HepG2 (cell line): ENCODE results near the gene CNOT10. TPM values are rescaled to one million over a fixed set of nuclear protein-coding genes. Genes with fewer than 3 reads are reported as not detected.

Experiments used
- AGO1 ChIP-seq: fragments of 200-400 bp; formaldehyde crosslinking; IDR thresholded peaks from 2 replicates; pipeline ENCODE4 v1.6.1; 2017; ENCODE audit warnings: mild to moderate bottlenecking, low read depth, low read length, moderate library complexity; ENCODE audit not compliant: poor library complexity, severe bottlenecking
- BORCS8-MEF2B ChIP-seq: sonication (generic); formaldehyde crosslinking; IDR thresholded peaks from 2 replicates; pipeline ENCODE4 v1.8.0; 2022; ENCODE audit warnings: mild to moderate bottlenecking, missing genetic modification reagents
- FOXJ3 ChIP-seq: sonication (generic); formaldehyde crosslinking; IDR thresholded peaks from 2 replicates; pipeline ENCODE4 v1.4.0; 2020; ENCODE audit warnings: missing genetic modification reagents, mild to moderate bottlenecking, borderline replicate concordance
- FOXK2 ChIP-seq: fragments of 450-650 bp; IDR thresholded peaks from 2 replicates; pipeline ENCODE4 v1.6.1; 2016
- GTF3A ChIP-seq: sonication (generic); formaldehyde crosslinking; conservative IDR thresholded peaks from 2 replicates; pipeline ENCODE4 v1.4.0; 2020; ENCODE audit warnings: mild to moderate bottlenecking, missing genetic modification reagents
- HDAC1 ChIP-seq: sonication (generic); formaldehyde crosslinking; IDR thresholded peaks from 2 replicates; pipeline ENCODE4 v1.5.1; 2020; ENCODE audit warnings: mild to moderate bottlenecking, missing genetic modification reagents
- KIAA2018 ChIP-seq: sonication (generic); formaldehyde crosslinking; IDR thresholded peaks from 2 replicates; pipeline ENCODE4 v1.5.0; 2020; ENCODE audit warnings: mild to moderate bottlenecking, missing genetic modification reagents, borderline replicate concordance
- MEF2D ChIP-seq: sonication (generic); formaldehyde crosslinking; IDR thresholded peaks from 2 replicates; pipeline ENCODE4 v1.5.1; 2020; ENCODE audit warnings: mild to moderate bottlenecking, missing genetic modification reagents
- MLX ChIP-seq: IDR thresholded peaks from 2 replicates; pipeline ENCODE4 v1.6.1; 2016
- MYPOP ChIP-seq: sonication (generic); formaldehyde crosslinking; IDR thresholded peaks from 2 replicates; pipeline ENCODE4 v1.8.1; 2023; ENCODE audit warnings: mild to moderate bottlenecking, moderate library complexity, missing genetic modification reagents
- NR2F2 ChIP-seq: IDR thresholded peaks from 2 replicates; pipeline ENCODE4 v1.6.1; 2012; ENCODE audit warnings: low read depth, inconsistent platforms, borderline replicate concordance
- RBAK ChIP-seq: sonication (generic); formaldehyde crosslinking; IDR thresholded peaks from 2 replicates; pipeline ENCODE4 v1.5.1; 2020; ENCODE audit warnings: mild to moderate bottlenecking, missing genetic modification reagents
- RBM22 ChIP-seq: fragments of 200-400 bp; formaldehyde crosslinking; optimal IDR thresholded peaks from 2 replicates; pipeline ENCODE3; 2017; ENCODE audit warnings: mild to moderate bottlenecking, low read length, moderate library complexity
- RNF2 ChIP-seq: fragments of 450-650 bp; conservative IDR thresholded peaks from 2 replicates; pipeline ENCODE4 v1.6.1; 2016; ENCODE audit warnings: low read depth
- SAP130 ChIP-seq: IDR thresholded peaks from 2 replicates; pipeline ENCODE4 v1.6.1; 2016; ENCODE audit warnings: low read depth
- SMYD3 ChIP-seq: sonication (generic); formaldehyde crosslinking; IDR thresholded peaks from 2 replicates; pipeline ENCODE4 v1.8.1; 2023; ENCODE audit warnings: mild to moderate bottlenecking, missing genetic modification reagents
- SOX6 ChIP-seq, 2 experiments: fragments of 450-650 bp in 1 of 2; sonication (generic) in 1 of 2; formaldehyde crosslinking in 1 of 2; IDR thresholded peaks; 2 replicates each; pipeline versions ENCODE4 v1.4.0 to v1.6.1; 2017 to 2020; ENCODE audit warnings: antibody characterized with exemption in 1 of 2, mild to moderate bottlenecking in 1 of 2, missing genetic modification reagents in 1 of 2
- ZNF235 ChIP-seq: sonication (generic); formaldehyde crosslinking; IDR thresholded peaks from 2 replicates; pipeline ENCODE4 v1.8.1; 2023; ENCODE audit warnings: mild to moderate bottlenecking, missing genetic modification reagents, borderline replicate concordance
- ZNF556 ChIP-seq: sonication (generic); formaldehyde crosslinking; IDR thresholded peaks from 2 replicates; pipeline ENCODE4 v1.4.0; 2020; ENCODE audit warnings: mild to moderate bottlenecking, missing genetic modification reagents, borderline replicate concordance
- ZNF782 ChIP-seq: sonication (generic); formaldehyde crosslinking; IDR thresholded peaks from 2 replicates; pipeline ENCODE4 v1.4.0; 2020; ENCODE audit warnings: missing genetic modification reagents, mild to moderate bottlenecking, borderline replicate concordance
- ZNF792 ChIP-seq: IDR thresholded peaks from 2 replicates; pipeline ENCODE4 v1.6.1; 2016
- polyA plus RNA-seq, 8 experiments: library from polyadenylated mRNA; depleted of rRNA in 3 of 8; stranded (reverse) in 7 of 8; unstranded in 1 of 8; fragments of >200 nt; fragmentation: Illumina TruSeq in 4 of 8; extraction: Trizol in 4 of 8; gene quantifications; 2 replicates each; pipeline versions ENCODE4 v1.2.1 to v1.2.3, GENCODE V29; 2011 to 2016; ENCODE audit warnings: low read depth in 4 of 8, missing spikeins in 1 of 8, mixed read lengths in 1 of 8; ENCODE audit not compliant: insufficient read depth in 1 of 8
- total RNA-seq, 5 experiments: library from RNA; depleted of rRNA; stranded (reverse); fragments of >200 nt; fragmentation: Illumina TruSeq; extraction: Trizol; gene quantifications; 2 replicates each; pipeline ENCODE4 v1.2.3, GENCODE V29; 2016; ENCODE audit warnings: low read depth in 1 of 5

Gene CNOT10
- total and polyA plus RNA-seq, 2 of the 13 experiments (the other 11 are each of a cell fraction or from before 2014, with no cell fraction given), result 21.2 to 34.1 TPM

- peak; percentile 28; the same call in 1 of the 2 replicates for TF ChIP-seq BORCS8-MEF2B
- TF ChIP-seq HDAC1, result no peak; the same call in none of the 2 replicates
- no peak for TF ChIP-seq RBAK (CRISPR knock-in tag)
- no peak for TF ChIP-seq RNF2
- TF ChIP-seq MEF2D (CRISPR knock-in tag), result peak; percentile 30; the same call in 1 of the 2 replicates
- TF ChIP-seq NR2F2, result no peak
- TF ChIP-seq ZNF556 (CRISPR knock-in tag), result peak; percentile 28; the same call in 1 of the 2 replicates
- TF ChIP-seq KIAA2018 (CRISPR knock-in tag), result no peak
- TF ChIP-seq SAP130, result peak; percentile 75
- no peak for TF ChIP-seq FOXK2
- TF ChIP-seq ZNF235 (CRISPR knock-in tag), result 0 out of 2 replicates have a peak, but pooled peaks have one; percentile 68
- TF ChIP-seq ZNF782 (CRISPR knock-in tag), result no peak
- TF ChIP-seq ZNF792 (CRISPR knock-in tag), result no peak
- TF ChIP-seq RBM22, result peak; percentile 45
- TF ChIP-seq MYPOP, result peak; percentile 63; the same call in 1 of the 2 replicates
- no peak for TF ChIP-seq SOX6 (IDR thresholded peaks at IDR 0.05)
- TF ChIP-seq SOX6 (CRISPR knock-in tag; IDR thresholded peaks at IDR 0.05), result peak; percentile 71
- TF ChIP-seq MLX, result no peak
- peak; percentile 84 for TF ChIP-seq AGO1
- TF ChIP-seq GTF3A (CRISPR knock-in tag), result no peak
- no peak; the same call in 1 of the 2 replicates for TF ChIP-seq FOXJ3 (CRISPR knock-in tag)
- TF ChIP-seq SMYD3 (CRISPR knock-in tag), result no peak
Measured at GRCh38 chr3:32816439-32817256, 131.7 kb downstream of the CNOT10 start (continued).
